GM19455 (cell line): ENCODE results near the gene STX8.

Experiments
- ATAC-seq: cut with Tn5 transposase; IDR thresholded peaks from one replicate; pipeline ENCODE4 v1.9.1; 2021; ENCODE audit not compliant: unreplicated experiment

The STX8 gene

DNA sequence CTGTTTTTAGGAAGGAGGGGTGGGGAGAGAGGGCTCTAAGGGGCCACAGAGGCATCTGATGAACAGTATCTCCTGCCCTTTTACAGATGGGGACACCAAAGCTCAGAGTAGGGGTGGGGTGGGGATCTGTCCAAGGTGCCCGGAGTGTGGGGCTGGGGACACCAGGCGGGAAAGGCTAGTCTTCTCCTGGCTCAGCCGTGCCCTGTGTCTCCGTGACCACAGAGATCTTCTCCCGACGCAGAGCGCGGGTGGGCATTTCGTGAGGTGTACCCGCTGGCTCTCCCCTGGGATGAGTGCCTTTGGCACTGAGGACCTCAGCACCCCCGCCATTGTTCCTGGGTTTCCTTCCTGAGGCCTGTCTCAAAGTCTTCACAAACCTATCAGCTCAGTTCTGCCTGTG, 344.8 kb downstream of the STX8 start:
- ATAC-seq: no peak

DNA sequence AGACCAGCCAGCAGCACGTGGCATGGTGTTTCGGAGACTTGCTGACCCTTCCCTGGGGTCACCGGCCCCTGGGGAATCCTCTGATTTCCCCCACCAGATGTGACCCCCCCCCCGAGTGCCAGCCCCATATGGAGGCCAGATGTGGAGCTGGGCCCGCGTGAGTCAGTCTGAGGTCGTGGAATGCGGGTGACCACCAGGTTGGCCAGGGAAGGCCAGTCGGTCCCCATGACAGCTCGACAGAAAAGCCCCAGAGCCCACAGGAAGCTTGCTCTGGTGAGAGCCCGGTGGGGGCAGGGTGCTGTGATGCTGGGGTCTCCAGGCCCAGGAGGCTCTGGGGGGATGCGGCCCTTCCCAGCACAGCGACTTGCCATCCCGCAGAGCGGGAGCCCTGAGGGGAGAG, 345.3 kb downstream of the STX8 start:
- ATAC-seq: no peak

GRCh38 chr17:9229826-9230201, 345.8 kb downstream of the STX8 start:
- ATAC-seq: no peak

DNA sequence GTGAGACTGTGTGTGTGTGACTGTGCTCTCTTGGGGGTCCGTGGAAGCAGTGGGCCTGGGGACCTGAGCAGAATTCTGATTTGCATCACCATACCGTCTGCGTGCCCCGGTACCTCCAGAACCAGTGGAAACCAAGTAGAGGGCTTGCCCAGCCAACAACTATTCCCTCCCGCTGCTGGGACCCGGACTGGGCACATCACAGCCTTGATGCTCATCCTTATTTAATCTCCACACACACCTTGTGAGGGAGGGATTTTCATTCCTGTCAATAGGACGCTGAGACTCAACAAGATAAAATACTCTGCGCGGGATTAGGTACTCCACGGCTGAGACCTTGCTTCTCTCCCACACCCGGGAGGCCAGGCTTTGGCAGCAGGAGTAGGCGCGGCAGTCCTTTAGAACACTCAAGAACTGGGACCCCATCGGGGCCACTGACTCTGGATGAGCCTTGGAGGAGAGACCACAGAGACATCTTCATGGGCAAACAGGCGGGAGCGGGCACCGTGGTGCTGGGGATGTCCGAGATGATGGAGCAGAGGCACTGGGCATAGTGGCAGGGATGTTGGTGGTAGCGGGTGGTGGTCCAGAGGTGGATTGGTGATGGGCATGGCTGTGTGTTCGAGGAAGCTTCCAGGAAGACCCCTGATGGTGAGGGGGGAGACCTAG, 346.3 kb downstream of the STX8 start:
- ATAC-seq: no peak

GRCh38 chr17:9228408-9229159, 347.0 kb downstream of the STX8 start:
- ATAC-seq: no peak

GRCh38 chr17:9227819-9228407, 347.7 kb downstream of the STX8 start:
- no peak for ATAC-seq

GRCh38 chr17:9226794-9227135, 348.9 kb downstream of the STX8 start:
- ATAC-seq: no peak

DNA sequence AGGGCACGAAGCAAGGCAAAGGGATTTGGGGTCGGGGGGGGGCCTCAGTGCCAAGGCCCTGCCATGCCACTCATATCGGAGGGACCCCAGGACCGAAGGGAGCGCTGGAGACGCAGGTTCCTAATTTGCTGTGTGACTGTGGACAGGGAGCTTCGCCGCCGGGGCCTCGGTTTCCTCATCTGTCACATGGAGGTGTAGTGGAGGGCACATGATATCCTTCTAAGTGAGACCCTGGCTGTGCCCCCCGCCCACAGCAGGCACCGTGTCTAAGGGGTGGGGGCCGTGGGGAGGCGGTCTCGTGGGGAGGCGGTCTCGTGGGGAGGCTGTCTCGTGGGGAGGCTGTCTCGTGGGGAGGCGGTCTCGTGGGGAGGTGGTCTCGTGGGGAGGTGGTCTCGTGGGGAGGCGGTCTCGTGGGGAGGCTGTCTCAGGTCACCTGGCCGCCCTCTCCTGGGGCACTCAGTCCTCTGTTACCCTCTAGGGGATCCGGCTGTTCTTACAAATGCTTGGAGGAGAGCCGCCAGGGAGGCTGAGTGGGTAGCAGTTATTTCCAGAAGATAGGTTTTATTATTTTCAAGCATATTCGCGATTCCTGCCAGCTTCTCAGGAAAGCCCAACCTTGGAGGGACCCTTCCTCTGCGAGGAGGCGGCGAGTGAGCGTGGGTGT, 349.4 kb downstream of the STX8 start:
- ATAC-seq: no peak

DNA sequence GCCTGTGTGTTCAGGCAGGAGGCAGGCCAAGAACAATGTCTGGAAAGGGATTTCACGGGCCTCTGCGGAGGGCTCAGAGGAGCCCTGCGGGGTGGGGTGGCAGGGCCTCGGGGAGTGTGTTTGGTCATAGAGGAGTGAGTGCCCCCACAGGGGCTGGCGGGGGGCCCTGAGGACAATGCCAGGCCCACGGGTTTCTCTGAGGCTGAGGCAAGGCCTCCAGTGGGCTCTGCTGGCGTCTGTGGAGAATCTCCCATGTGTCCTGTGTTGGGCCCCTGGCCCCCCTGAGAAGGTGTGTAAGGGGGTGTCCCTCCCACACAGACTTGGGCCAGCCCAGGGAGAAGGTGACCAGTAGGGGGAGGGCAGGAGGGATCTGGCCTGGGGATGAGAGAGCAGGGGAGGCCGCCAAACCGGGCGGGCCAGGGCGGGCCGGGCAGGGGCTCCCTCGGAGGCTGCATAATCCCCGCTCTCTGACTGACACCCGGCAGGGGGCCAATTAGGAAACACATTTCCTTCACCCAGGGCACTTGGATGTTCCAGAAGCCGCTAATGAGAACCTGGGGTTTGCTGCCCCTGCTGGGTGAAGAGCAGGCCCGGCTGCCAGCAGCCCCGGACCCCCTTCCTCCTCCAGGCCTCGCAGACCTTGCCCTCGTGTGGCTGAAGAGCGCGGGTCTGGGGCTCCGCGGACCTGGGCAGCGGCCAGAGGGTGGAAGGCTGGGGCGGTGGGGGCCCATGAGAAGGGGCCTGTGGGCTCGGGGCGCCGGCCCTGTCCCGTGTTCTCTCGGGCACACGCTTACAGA, 350.1 kb downstream of the STX8 start:
- ATAC-seq: no peak

DNA sequence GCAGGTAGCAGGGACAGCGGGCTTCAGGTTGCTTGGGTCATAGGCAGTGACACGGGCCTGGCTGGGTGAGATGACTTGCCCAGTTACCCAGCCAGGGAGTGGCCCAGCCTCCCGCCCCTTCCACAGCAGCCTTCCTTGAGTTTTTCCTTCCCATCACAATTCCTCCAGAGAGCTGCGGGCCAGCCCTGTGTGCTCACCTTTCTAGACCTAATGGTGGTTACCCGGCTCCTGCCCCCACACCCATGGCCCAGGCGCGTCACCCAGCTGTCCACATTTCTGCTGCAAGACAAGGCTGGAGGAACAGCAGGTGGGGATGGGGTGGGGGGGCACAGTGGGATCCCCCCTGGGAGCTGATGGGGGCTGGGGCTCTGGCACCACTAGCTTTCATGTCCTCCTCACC, 351.1 kb downstream of the STX8 start:
- ATAC-seq: no peak

GRCh38 chr17:9223531-9223930, 352.1 kb downstream of the STX8 start:
- ATAC-seq: no peak

GRCh38 chr17:9221922-9222180, 353.8 kb downstream of the STX8 start:
- no peak for ATAC-seq

GRCh38 chr17:9221147-9221921, 354.3 kb downstream of the STX8 start:
- ATAC-seq: no peak

GRCh38 chr17:9220398-9221146, 355.0 kb downstream of the STX8 start:
- ATAC-seq: no peak

DNA sequence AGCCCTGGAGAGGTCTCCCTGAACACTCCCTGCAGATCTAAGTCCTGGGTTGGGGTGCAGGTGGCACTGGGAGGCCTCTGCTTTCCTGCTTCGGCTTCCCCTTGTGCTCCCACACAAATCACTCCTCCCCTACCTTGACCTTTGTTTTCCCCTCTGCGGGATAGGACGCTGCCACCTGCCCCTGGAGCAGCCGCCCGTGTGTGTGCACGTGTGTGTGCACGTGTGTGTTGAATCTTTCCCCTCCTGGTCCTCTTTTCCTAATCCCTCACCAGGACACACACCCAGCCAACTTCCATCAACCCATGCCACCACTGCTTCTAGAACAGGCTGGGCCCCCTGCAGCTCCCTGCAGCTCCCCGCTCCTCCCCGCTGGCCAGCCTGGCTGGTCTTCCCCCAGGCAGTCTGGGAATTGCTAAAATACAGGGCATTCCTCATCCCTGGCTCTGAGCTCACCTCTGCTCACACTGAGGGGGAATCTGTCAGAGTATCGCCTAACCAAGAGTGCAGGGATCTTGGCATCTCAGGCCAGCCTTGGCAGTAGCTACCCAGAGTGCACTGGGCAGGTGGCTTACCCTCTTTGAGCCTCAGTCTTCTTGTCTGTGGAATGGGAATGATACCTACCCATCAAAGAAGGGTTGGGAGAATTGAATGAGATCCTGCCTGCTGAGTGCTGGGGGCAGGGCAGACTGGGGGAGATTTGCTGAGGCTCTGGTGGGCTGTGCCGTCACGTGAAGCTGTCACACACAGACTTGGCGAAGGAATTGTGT, 355.8 kb downstream of the STX8 start:
- ATAC-seq: no peak

- ATAC-seq: no peak
Observed at GRCh38 chr17:9218911-9219310, 356.7 kb downstream of the STX8 start.

GRCh38 chr17:9218064-9218635, 357.5 kb downstream of the STX8 start:
- ATAC-seq: no peak

DNA sequence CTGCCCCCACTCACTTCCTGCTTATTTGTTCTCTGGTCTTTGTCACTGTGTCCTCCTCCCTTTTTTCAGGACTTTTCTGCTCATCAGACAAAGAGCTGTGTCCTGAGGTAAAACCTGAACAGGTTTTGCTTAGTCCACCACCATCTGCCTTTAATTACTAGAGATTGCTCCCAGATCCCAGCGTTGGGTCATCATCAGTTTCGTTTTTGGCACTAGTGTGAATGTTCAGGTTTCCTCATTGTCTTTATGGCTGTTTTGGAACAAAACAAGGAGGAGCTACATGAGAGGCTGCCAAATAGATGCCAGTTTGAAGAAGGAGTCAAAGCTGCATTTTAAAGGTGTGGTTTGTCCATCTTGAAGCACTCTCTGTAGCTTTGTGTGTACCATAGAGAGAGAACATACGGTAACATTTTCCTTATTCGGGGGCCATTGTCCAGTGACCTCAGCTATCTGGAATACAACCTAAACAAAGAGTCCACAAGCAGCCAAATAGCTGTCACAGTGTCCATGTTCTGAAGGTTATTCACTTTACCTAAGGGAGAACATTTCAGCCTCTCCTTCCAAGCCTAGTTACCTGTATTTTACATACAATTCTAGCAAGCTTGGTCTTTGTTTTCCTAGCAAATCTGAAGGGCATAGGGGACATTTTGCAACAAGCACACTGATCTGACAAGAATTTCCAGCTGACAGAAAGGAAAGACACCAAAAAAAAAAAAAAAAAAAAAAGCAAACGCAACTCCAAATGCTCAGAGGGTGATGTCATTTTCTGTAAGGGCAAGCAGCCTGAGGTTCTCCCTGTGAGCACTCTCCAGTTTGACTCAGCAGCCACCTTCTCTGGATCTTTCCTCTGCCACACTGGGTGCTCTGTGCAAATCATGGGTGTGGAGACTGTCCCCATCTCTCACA, 358.2 kb downstream of the STX8 start:
- ATAC-seq: no peak
